K562 (cell line): ENCODE measurements around the gene ACAP3. TPM values are rescaled to one million over a fixed set of nuclear protein-coding genes. Genes with fewer than 3 reads are reported as not detected.

Experiments
- ATAC-seq: fragments of 200-7000 bp; cut with Tn5 transposase; 3 replicates; pipeline ENCODE4 v1.9.1; 2020; ENCODE audit warnings: moderate library complexity
- BruUV-seq: library from RNA; stranded (reverse); fragments of 400-500 nt; replicated peaks from 2 replicates; lab custom pipeline; 2021; lab: Mats Ljungman, UMichigan
- CTCF ChIA-PET: fragments of 300-600 bp; formaldehyde crosslinking; extraction: SDS; loops from one replicate; lab custom pipeline; 2021; ENCODE audit warnings: low intra/inter-chr PET ratio; lab: Yijun Ruan, JAX
- POLR2A ChIA-PET: fragments of 300-600, 350-650 bp; sonication (Branson Sonifier 250); formaldehyde crosslinking; extraction: SDS; loops from one replicate; lab custom pipeline; 2021; ENCODE audit warnings: antibody characterized with exemption, inconsistent platforms; lab: Yijun Ruan, JAX
- DNase-seq, 4 experiments: peaks; one replicate each; pipeline versions ENCODE4 v3.0.0 to v3.0.0-alpha.2; 2011 to 2018; ENCODE audit warnings: low spot score in 3 of 4, mixed read lengths in 3 of 4; ENCODE audit errors: extremely low read depth in 1 of 4
- FAIRE-seq: peaks from 2 replicates; lab custom pipeline; 2011; peaks lifted over from hg19 to GRCh38; lab: Jason Lieb, UNC
- H2AFZ ChIP-seq: 2 replicates; pipeline ENCODE4 v1.6.0; 2011; ENCODE audit warnings: low read depth, low read length, control low read depth, inconsistent platforms
- H3K27ac ChIP-seq: fragments of 200-600 bp; 3 replicates; pipeline ENCODE4 v1.8.0; 2011; ENCODE audit warnings: low read depth, mild to moderate bottlenecking, control low read depth, inconsistent platforms, low read length, moderate library complexity, mixed read lengths; ENCODE audit errors: extremely low read depth
- H3K27me3 ChIP-seq, 2 experiments: fragments of 300-600 bp in 1 of 2; 2 replicates in 1 of 2; 3 replicates in 1 of 2; pipeline versions ENCODE4 v1.6.0 to v1.8.0; 2011; ENCODE audit warnings: inconsistent platforms in 2 of 2, low read length in 2 of 2, mild to moderate bottlenecking in 1 of 2, mixed read lengths in 1 of 2, moderate library complexity in 1 of 2; ENCODE audit not compliant: control insufficient read depth in 2 of 2, insufficient read depth in 2 of 2
- H3K36me3 ChIP-seq: fragments of 300-600 bp; 3 replicates; pipeline ENCODE4 v1.8.0; 2011; ENCODE audit warnings: mild to moderate bottlenecking, low read length, inconsistent platforms; ENCODE audit not compliant: control insufficient read depth, insufficient read depth
- H3K4me1 ChIP-seq, 2 experiments: fragments of 200-600 bp in 1 of 2; replicated peaks in 1 of 2; 2 replicates in 1 of 2; 3 replicates in 1 of 2; pipeline versions ENCODE4 v1.5.1 to v1.8.0; 2011; ENCODE audit warnings: inconsistent platforms in 2 of 2, low read length in 2 of 2, mild to moderate bottlenecking in 1 of 2, mixed read lengths in 1 of 2, moderate library complexity in 1 of 2; ENCODE audit not compliant: control insufficient read depth in 2 of 2, insufficient read depth in 2 of 2
- H3K4me2 ChIP-seq: 2 replicates; pipeline ENCODE4 v1.6.1; 2011; ENCODE audit warnings: low read length, control low read depth, inconsistent platforms, mixed read lengths; ENCODE audit not compliant: insufficient read depth
- H3K4me3 ChIP-seq: fragments of 200-600 bp; sonication (generic), shearing (Covaris generic); 2 replicates; pipeline ENCODE4 v1.5.1; 2016; ENCODE audit warnings: control low read depth, inconsistent platforms
- H3K79me2 ChIP-seq: fragments of 200-600 bp; 3 replicates; pipeline ENCODE4 v1.8.0; 2011; ENCODE audit warnings: low read length, inconsistent platforms; ENCODE audit not compliant: control insufficient read depth, insufficient read depth
- H3K9ac ChIP-seq, 2 experiments: 2 replicates each; pipeline versions ENCODE4 v1.6.0 to v1.6.1; 2011; ENCODE audit warnings: low read depth in 2 of 2, low read length in 2 of 2, control low read depth in 1 of 2, inconsistent platforms in 1 of 2, mild to moderate bottlenecking in 1 of 2, mixed read lengths in 1 of 2; ENCODE audit not compliant: insufficient read depth in 1 of 2
- H3K9me1 ChIP-seq: one replicate; pipeline ENCODE4 v1.6.0; 2011; ENCODE audit warnings: inconsistent platforms, mild to moderate bottlenecking, low read length, moderate library complexity; ENCODE audit not compliant: control insufficient read depth, insufficient read depth
- H3K9me3 ChIP-seq: replicated peaks from 2 replicates; pipeline ENCODE4 v1.5.1; 2011; ENCODE audit warnings: low read depth, low read length, inconsistent platforms; ENCODE audit not compliant: control insufficient read depth, insufficient read depth
- H4K20me1 ChIP-seq: replicated peaks from 2 replicates; pipeline ENCODE4 v1.6.1; 2011; ENCODE audit warnings: low read length, inconsistent platforms, mixed read lengths; ENCODE audit not compliant: control insufficient read depth, insufficient read depth
- ARID1B ChIP-seq: fragments of 450-650 bp; IDR thresholded peaks from 2 replicates; pipeline ENCODE4 v1.6.1; 2016; ENCODE audit warnings: antibody characterized with exemption, mild to moderate bottlenecking, inconsistent platforms
- ETS2 ChIP-seq: IDR thresholded peaks from 2 replicates; pipeline ENCODE4 v1.6.1; 2016; ENCODE audit warnings: borderline replicate concordance, missing genetic modification characterization, mild to moderate bottlenecking, moderate library complexity, missing compliant biosample characterization; ENCODE audit not compliant: poor library complexity, severe bottlenecking
- JUNB ChIP-seq: fragments of 450-650 bp; formaldehyde crosslinking; conservative IDR thresholded peaks from 2 replicates; pipeline ENCODE4 v1.4.0; 2020; ENCODE audit warnings: mild to moderate bottlenecking
- NFIC ChIP-seq: fragments of 450-650 bp; IDR thresholded peaks from 2 replicates; pipeline ENCODE4 v1.6.1; 2017; ENCODE audit warnings: mild to moderate bottlenecking, inconsistent platforms
- PCBP1 ChIP-seq: fragments of 200-400 bp; formaldehyde crosslinking; IDR thresholded peaks from 2 replicates; pipeline ENCODE4 v1.6.1; 2018; ENCODE audit warnings: mild to moderate bottlenecking, low read depth, low read length; ENCODE audit not compliant: poor library complexity, severe bottlenecking
- POLR2G ChIP-seq: fragments of 200-400 bp; formaldehyde crosslinking; IDR thresholded peaks from 2 replicates; pipeline ENCODE4 v1.6.1; 2017; ENCODE audit warnings: low read depth, mild to moderate bottlenecking, antibody characterized with exemption, low read length, moderate library complexity
- RBFOX2 ChIP-seq: fragments of 200-400 bp; formaldehyde crosslinking; IDR thresholded peaks from 2 replicates; pipeline ENCODE4 v1.6.1; 2017; ENCODE audit warnings: low read depth, mild to moderate bottlenecking, low read length, moderate library complexity
- WGBS: fragments of 100-300 bp; shearing (Covaris generic); methylation state at CpG from one replicate; pipeline ENCODE4 v1.1.6; 2016; ENCODE audit warnings: low coverage, mixed read lengths; ENCODE audit not compliant: insufficient coverage; ENCODE audit errors: missing lambda C conversion rate; 5-methylcytosine and 5-hydroxymethylcytosine counted together
- in situ Hi-C: fragments of 300-500 bp; cut with MboI; formaldehyde crosslinking; loops from 4 replicates; pipeline ENCODE4 v1.15.0; 2018; ENCODE audit warnings: inconsistent platforms, mixed read lengths
- intact Hi-C: fragments of 100-400 bp; cut with micrococcal nuclease; formaldehyde crosslinking; loops from 2 replicates; pipeline ENCODE4 v1.14.2; 2022
- polyA plus RNA-seq, 8 experiments: library from polyadenylated mRNA; depleted of rRNA in 4 of 8; stranded (reverse) in 5 of 8; unstranded in 3 of 8; fragments of >200 nt; fragmentation: Nextera tagmentation in 2 of 8; fragmentation: Illumina TruSeq in 1 of 8; extraction: Ambion mirVana in 2 of 8; extraction: Trizol in 1 of 8; gene quantifications; 2 replicates each; pipeline versions ENCODE4 v1.2.1 to v1.2.3, GENCODE V29; 2011 to 2014; ENCODE audit warnings: inconsistent platforms in 1 of 8, missing spikeins in 1 of 8
- total RNA-seq, 7 experiments: library from RNA; depleted of rRNA in 6 of 7; stranded (reverse); fragments of >200 nt in 6 of 7; fragmentation: Illumina TruSeq in 2 of 7; extraction: Trizol in 2 of 7; gene quantifications; 2 replicates each; pipeline versions ENCODE4 v1.2.1 to v1.2.3, GENCODE V29; 2011 to 2021; ENCODE audit warnings: low replicate concordance in 1 of 7

The ACAP3 gene
- total and polyA plus RNA-seq, 9 of the 15 experiments (the other 6 are each of a cell fraction or from before 2014, with no cell fraction given), result 0.01 to 49.0 (median 12.0) TPM

- no peak overlapping the region for H3K4me2 ChIP-seq
- ChIA-PET POLR2A (interaction anchor here (0.6 to 4.8 kb wide), 6 partner anchors 8 to 447 kb away, joined by 3 to 22 read pairs (median 8); partner anchors contain the start of gene AURKAIP1), CTCF (no interaction called here)
- no peak overlapping the region for H2AFZ ChIP-seq
- BruUV-seq, result no TSS peak
- H3K27ac ChIP-seq, result peak overlapping the region; percentile 46; the same call in 2 of the 3 replicates
- H4K20me1 ChIP-seq, result peaks cover 47% of the 10 kb centered on the region; the same call in 1 of the 2 replicates
- H3K4me3 ChIP-seq, result no peak overlapping the region
- 79% methylated on average over 15 of the region's 16 CpGs for WGBS
- H3K9me3 ChIP-seq, result 0 out of 2 replicates have a peak, but pooled peaks cover 2% of the 10 kb centered on the region
- no peak for TF ChIP-seq JUNB
- peak; percentile 17 for TF ChIP-seq PCBP1
- TF ChIP-seq RBFOX2, result peak; percentile 14
- no peak for TF ChIP-seq ARID1B
- TF ChIP-seq POLR2G, result peak; percentile 4; the same call in 1 of the 2 replicates
- TF ChIP-seq ETS2 (tag), result no peak
- TF ChIP-seq NFIC, result 0 out of 2 replicates have a peak, but pooled peaks have one; percentile 18
- TF ChIP-seq, all 486 proteins: peak for 4
- DNase-seq (no peak), FAIRE-seq (no peak), ATAC-seq (no peak)
- intact Hi-C loops (no loop called here), in situ Hi-C loops (no loop called here)
- H3K9ac ChIP-seq, result peak overlapping the region; percentile 10 to 98; a peak in 3 of 4 replicates
- H3K27me3 ChIP-seq, result no peaks in the 10 kb centered on the region
- peaks cover 65% of the 10 kb centered on the region for H3K79me2 ChIP-seq
- peaks cover 9 to 86% of the 10 kb centered on the region in 2 experiments; a peak in 3 of 5 replicates for H3K4me1 ChIP-seq
- H3K36me3 ChIP-seq, result peaks cover 47% of the 10 kb centered on the region; the same call in 2 of the 3 replicates
- H3K9me1 ChIP-seq, result peaks cover 8% of the 10 kb centered on the region
Measured at GRCh38 chr1:1345384-1345783, 37.7 kb upstream of the ACAP3 start.
